Keratinocyte (primary cell): ENCODE data around the gene RABGAP1. TPM values are rescaled to one million over a fixed set of nuclear protein-coding genes. Genes with fewer than 3 reads are reported as not detected.

Source experiments
- DNase-seq: peaks from one replicate; pipeline ENCODE4 v3.0.0-alpha.2; 2011; ENCODE audit warnings: low read depth, missing footprints, low spot score
- FAIRE-seq: peaks from 2 replicates; lab custom pipeline; 2011; peaks lifted over from hg19 to GRCh38; lab: Jason Lieb, UNC
- H2AFZ ChIP-seq: 2 replicates; pipeline ENCODE4 v1.6.0; 2012; ENCODE audit warnings: low read length, control low read depth, inconsistent platforms; ENCODE audit not compliant: control insufficient read depth
- H3K27ac ChIP-seq: 2 replicates; pipeline ENCODE4 v1.5.1; 2011; ENCODE audit warnings: low read length; ENCODE audit not compliant: control insufficient read depth, insufficient read depth
- H3K27me3 ChIP-seq: 3 replicates; pipeline ENCODE4 v1.6.0; 2011; ENCODE audit warnings: low read length; ENCODE audit not compliant: control insufficient read depth, insufficient read depth; ENCODE audit errors: extremely low read depth
- H3K36me3 ChIP-seq, 2 experiments: 2 replicates in 1 of 2; 3 replicates in 1 of 2; pipeline ENCODE4 v1.5.1; 2011; ENCODE audit warnings: low read length in 2 of 2, mild to moderate bottlenecking in 1 of 2; ENCODE audit not compliant: control insufficient read depth in 2 of 2, insufficient read depth in 2 of 2; ENCODE audit errors: extremely low read depth in 1 of 2
- H3K4me1 ChIP-seq: 3 replicates; pipeline ENCODE4 v1.5.1; 2011; ENCODE audit warnings: low read length; ENCODE audit not compliant: control insufficient read depth, insufficient read depth; ENCODE audit errors: extremely low read depth
- H3K4me2 ChIP-seq: 3 replicates; pipeline ENCODE4 v1.6.0; 2011; ENCODE audit warnings: low read depth, low read length; ENCODE audit not compliant: control insufficient read depth, insufficient read depth; ENCODE audit errors: extremely low read depth
- H3K4me3 ChIP-seq, 3 experiments: fragments of 200-600 bp in 1 of 3; sonication (generic) in 1 of 3; 2 replicates in 2 of 3; 3 replicates in 1 of 3; pipeline ENCODE4 v1.5.1; 2011 to 2016; ENCODE audit warnings: low read length in 3 of 3, mild to moderate bottlenecking in 3 of 3, control low read depth in 2 of 3, inconsistent platforms in 1 of 3, low read depth in 1 of 3, mixed read lengths in 1 of 3, mixed run types in 1 of 3, moderate library complexity in 1 of 3; ENCODE audit not compliant: control insufficient read depth in 2 of 3, insufficient read depth in 2 of 3; ENCODE audit errors: extremely low read depth in 1 of 3
- H3K79me2 ChIP-seq: 2 replicates; pipeline ENCODE4 v1.6.0; 2012; ENCODE audit warnings: low read length; ENCODE audit not compliant: control insufficient read depth, insufficient read depth
- H3K9ac ChIP-seq: 3 replicates; pipeline ENCODE4 v1.6.0; 2011; ENCODE audit warnings: low read length; ENCODE audit not compliant: control insufficient read depth, insufficient read depth; ENCODE audit errors: extremely low read depth
- H3K9me1 ChIP-seq: 3 replicates; pipeline ENCODE4 v1.6.0; 2011; ENCODE audit warnings: low read length; ENCODE audit not compliant: control insufficient read depth, insufficient read depth; ENCODE audit errors: extremely low read depth
- H3K9me3 ChIP-seq: 2 replicates; pipeline ENCODE4 v1.5.1; 2012; ENCODE audit warnings: low read depth, low read length; ENCODE audit not compliant: control insufficient read depth
- H4K20me1 ChIP-seq: 3 replicates; pipeline ENCODE4 v1.6.0; 2011; ENCODE audit warnings: low read length; ENCODE audit not compliant: control insufficient read depth, insufficient read depth; ENCODE audit errors: extremely low read depth
- CTCF ChIP-seq, 3 experiments: IDR thresholded peaks in 1 of 3; conservative IDR thresholded peaks in 1 of 3; optimal IDR thresholded peaks in 1 of 3; 2 replicates in 2 of 3; 3 replicates in 1 of 3; pipeline versions ENCODE3 to v1.5.1; 2011; ENCODE audit warnings: low read length in 3 of 3, mild to moderate bottlenecking in 3 of 3, moderate library complexity in 2 of 3, control low read depth in 1 of 3, inconsistent platforms in 1 of 3; ENCODE audit not compliant: insufficient read depth in 2 of 3; ENCODE audit errors: extremely low read depth in 1 of 3
- EZH2 ChIP-seq: IDR thresholded peaks from one replicate; pipeline ENCODE4 v1.6.1; 2012; ENCODE audit warnings: inconsistent platforms, mild to moderate bottlenecking, low read length, moderate library complexity
- dilution Hi-C: fragments of 300-500 bp; cut with MboI; formaldehyde crosslinking; loops from one replicate; pipeline ENCODE4 v1.7.0; 2020; ENCODE audit warnings: low sequenced_read_pairs; ENCODE audit not compliant: extremely low pct_ligation_motif_present
- polyA plus RNA-seq, 5 experiments: library from polyadenylated mRNA; depleted of rRNA in 3 of 5; stranded (reverse) in 3 of 5; stranded (forward) in 1 of 5; unstranded in 1 of 5; fragments of >200 nt; gene quantifications; 1 replicate in 1 of 5; 2 replicates in 3 of 5; 3 replicates in 1 of 5; pipeline versions ENCODE4 v1.2.1 to v1.2.3, GENCODE V29; 2011 to 2012; ENCODE audit warnings: missing spikeins in 2 of 5, low read depth in 1 of 5, low replicate concordance in 1 of 5

Gene RABGAP1
- polyA plus RNA-seq, 1 donor (not counting 4 experiments of a cell fraction or from before 2014, with no cell fraction given), result 40.6 TPM

GRCh38 chr9:122936464-122936863 lies 4.4 kb upstream of the RABGAP1 start:
- H4K20me1 ChIP-seq, result no peaks in the 10 kb centered on the region
- TF ChIP-seq EZH2 (no peak), CTCF (optimal IDR thresholded peaks at IDR 0.05 in 1 of 3, IDR thresholded peaks at IDR 0.05 in 1 of 3, conservative IDR thresholded peaks at IDR 0.05 in 1 of 3; ENCODE audit: extremely low read depth in 1 of 3, insufficient read depth in 2 of 3, low read length in 3 of 3) (no peak)
- H3K4me1 ChIP-seq, result peaks cover 9% of the 10 kb centered on the region
- H3K27ac ChIP-seq, result no peak overlapping the region
- dilution Hi-C loops, result no loop called here
- H3K4me2 ChIP-seq, result no peak overlapping the region
- no peak overlapping the region for H3K9ac ChIP-seq
- H3K9me3 ChIP-seq, result no peaks in the 10 kb centered on the region
- no peaks in the 10 kb centered on the region for H3K27me3 ChIP-seq
- H3K9me1 ChIP-seq, result no peaks in the 10 kb centered on the region
- H3K36me3 ChIP-seq, result peaks cover 0 to 2% of the 10 kb centered on the region in 2 experiments
- H3K79me2 ChIP-seq, result peaks cover 42% of the 10 kb centered on the region
- H3K4me3 ChIP-seq, result no peak overlapping the region
- DNase-seq, result no peak
- no peak overlapping the region for H2AFZ ChIP-seq
- no peak for FAIRE-seq

- no peaks in the 10 kb centered on the region for H3K9me3 ChIP-seq
- dilution Hi-C loops, result no loop called here
- H3K4me3 ChIP-seq, result no peak overlapping the region
- FAIRE-seq, result no peak
- H3K36me3 ChIP-seq, result peaks cover 0 to 2% of the 10 kb centered on the region in 2 experiments
- no peak overlapping the region for H3K4me2 ChIP-seq
- H2AFZ ChIP-seq, result no peak overlapping the region
- no peak for TF ChIP-seq CTCF (optimal IDR thresholded peaks at IDR 0.05 in 1 of 3, IDR thresholded peaks at IDR 0.05 in 1 of 3, conservative IDR thresholded peaks at IDR 0.05 in 1 of 3; ENCODE audit: extremely low read depth in 1 of 3, insufficient read depth in 2 of 3, low read length in 3 of 3)
- TF ChIP-seq EZH2, result no peak
- H3K27me3 ChIP-seq, result no peaks in the 10 kb centered on the region
- H3K27ac ChIP-seq, result no peak overlapping the region
- H3K79me2 ChIP-seq, result peaks cover 42% of the 10 kb centered on the region
- H3K4me1 ChIP-seq, result peaks cover 9% of the 10 kb centered on the region
- H3K9ac ChIP-seq, result no peak overlapping the region
- H3K9me1 ChIP-seq, result no peaks in the 10 kb centered on the region
- H4K20me1 ChIP-seq, result no peaks in the 10 kb centered on the region
- DNase-seq, result no peak
Observed at GRCh38 chr9:122936883-122937282, 3.9 kb upstream of the RABGAP1 start.
